ENCODE results near the gene RNF182.
"Not testable (repeated sequence)": the region's sequence is repeated elsewhere in the genome, so short reads cannot be mapped to it uniquely, and the experiment has no call there.

The RNF182 gene

GRCh38 chr6:13917141-13917540, 7.6 kb upstream of the RNF182 start:
- no peak for DNase-seq (ENCODE audit: low spot score)

GRCh38 chr6:13918686-13919250, 6.0 kb upstream of the RNF182 start:
- DNase-seq (ENCODE audit: low spot score), result no peak

- DNase-seq (ENCODE audit: low spot score), result no peak
Observed at GRCh38 chr6:13919861-13920260, 4.9 kb upstream of the RNF182 start.

GRCh38 chr6:13920552-13920951, 4.2 kb upstream of the RNF182 start:
- DNase-seq (ENCODE audit: low spot score), result no peak

- no peak for DNase-seq (ENCODE audit: low spot score)
Observed at GRCh38 chr6:13922750-13923149, 2.0 kb upstream of the RNF182 start.

GRCh38 chr6:13923527-13924145, 1.1 kb upstream of the RNF182 start:
- DNase-seq (ENCODE audit: low spot score), result no peak

GRCh38 chr6:13924146-13924948, 405 bp upstream of the RNF182 start:
- DNase-seq (ENCODE audit: low spot score), result peak; percentile 25

GRCh38 chr6:13926378-13926777, 1.6 kb downstream of the RNF182 start:
- DNase-seq (ENCODE audit: low spot score), result no peak

GRCh38 chr6:13927203-13927602, 2.5 kb downstream of the RNF182 start:
- no peak for DNase-seq (ENCODE audit: low spot score)

GRCh38 chr6:13929196-13929595, 4.4 kb downstream of the RNF182 start:
- no peak for DNase-seq (ENCODE audit: low spot score)

- DNase-seq (ENCODE audit: low spot score), result no peak
Observed at GRCh38 chr6:13931797-13932402, 7.1 kb downstream of the RNF182 start.

- no peak for DNase-seq (ENCODE audit: low spot score)
Observed at GRCh38 chr6:13932785-13933184, 8.0 kb downstream of the RNF182 start.

- DNase-seq (ENCODE audit: low spot score), result no peak
Observed at GRCh38 chr6:13934721-13935120, 10.0 kb downstream of the RNF182 start.

GRCh38 chr6:13935190-13935880, 10.6 kb downstream of the RNF182 start:
- DNase-seq (ENCODE audit: low spot score), result no peak

GRCh38 chr6:13935881-13936261, 11.1 kb downstream of the RNF182 start:
- not testable (repeated sequence) for DNase-seq (ENCODE audit: low spot score)

GRCh38 chr6:13941902-13942301, 17.1 kb downstream of the RNF182 start:
- no peak for DNase-seq (ENCODE audit: low spot score)

GRCh38 chr6:13943943-13944342, 19.2 kb downstream of the RNF182 start:
- no peak for DNase-seq (ENCODE audit: low spot score)

- no peak for DNase-seq (ENCODE audit: low spot score)
Observed at GRCh38 chr6:13946506-13946905, 21.8 kb downstream of the RNF182 start.

GRCh38 chr6:13947611-13948178, 22.9 kb downstream of the RNF182 start:
- no peak for DNase-seq (ENCODE audit: low spot score)

- no peak for DNase-seq (ENCODE audit: low spot score)
Observed at GRCh38 chr6:13952101-13952500, 27.3 kb downstream of the RNF182 start.

- no peak for DNase-seq (ENCODE audit: low spot score)
Observed at GRCh38 chr6:13953061-13953705, 28.4 kb downstream of the RNF182 start.
